ENCODE results near the gene IER3IP1.
"Not testable (repeated sequence)": the region's sequence is repeated elsewhere in the genome, so short reads cannot be mapped to it uniquely, and the experiment has no call there.

The IER3IP1 gene, protein sequence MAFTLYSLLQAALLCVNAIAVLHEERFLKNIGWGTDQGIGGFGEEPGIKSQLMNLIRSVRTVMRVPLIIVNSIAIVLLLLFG

DNA sequence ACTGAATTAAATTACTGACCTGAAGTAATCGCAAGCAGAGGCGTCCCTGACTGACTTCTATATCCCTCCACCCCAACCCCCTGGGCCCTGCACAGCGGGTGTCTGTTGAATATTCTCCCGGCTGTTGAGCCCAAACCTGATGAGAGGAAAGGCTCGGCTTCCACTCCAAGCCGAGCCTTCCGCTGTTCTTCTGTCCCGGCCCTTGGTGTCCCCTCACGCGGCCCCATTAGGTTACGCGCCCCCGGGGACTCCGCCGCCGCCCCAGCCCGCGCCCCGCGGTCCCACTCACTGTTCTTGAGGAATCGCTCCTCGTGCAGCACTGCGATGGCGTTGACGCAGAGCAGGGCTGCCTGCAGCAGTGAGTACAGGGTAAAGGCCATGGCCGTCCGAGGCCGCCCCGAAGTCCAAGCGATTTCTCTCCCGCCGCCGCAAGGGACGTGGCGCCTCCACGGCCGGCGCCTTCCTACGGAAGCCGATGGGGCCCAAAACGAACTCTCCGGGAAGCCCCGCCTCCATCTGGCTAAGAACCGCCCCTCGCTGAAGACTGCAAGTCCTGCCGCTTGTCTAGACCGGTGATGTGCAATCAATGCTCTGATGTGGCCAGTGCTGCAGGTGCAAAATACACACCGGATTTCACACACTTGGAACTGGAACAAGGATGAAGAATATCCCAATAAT lies at the start of gene IER3IP1:
TSS of gene IER3IP1 (minus strand) at position 467 of the 678 bp plus-strand sequence. CDS start at position 380, 87 bp downstream.
- DNase-seq (ENCODE audit: low read depth in 2 of 2), result peak; percentile 73 to 76

DNA sequence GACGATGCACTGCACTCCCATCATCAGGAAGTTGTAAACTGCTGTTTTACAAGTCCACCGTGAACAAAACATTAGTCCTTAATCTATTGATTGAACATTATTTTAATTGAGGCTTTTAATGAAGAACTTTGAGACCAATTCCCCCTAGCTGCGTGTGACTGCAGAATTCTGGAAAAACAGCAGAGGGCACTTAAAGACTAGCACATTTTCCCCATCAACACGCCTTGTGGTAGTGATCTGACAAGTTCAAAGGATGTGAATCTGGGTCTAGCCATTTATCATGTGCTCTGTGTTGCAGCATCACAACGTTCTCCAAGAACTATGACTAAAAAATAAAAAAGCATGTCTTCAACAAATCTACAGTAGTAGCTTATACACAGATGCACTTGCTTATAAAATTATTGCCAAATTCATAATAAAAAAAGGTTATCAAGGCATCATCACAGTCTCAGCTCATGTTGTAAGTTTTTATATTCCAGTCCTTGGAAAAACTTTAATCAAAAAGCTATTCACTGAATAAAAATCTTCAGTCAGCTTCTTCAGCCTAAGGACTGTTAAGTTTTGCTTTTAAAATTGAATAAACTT lies 39.5 kb upstream of the IER3IP1 start:
- no peak for DNase-seq (ENCODE audit: low read depth in 2 of 2)

DNA sequence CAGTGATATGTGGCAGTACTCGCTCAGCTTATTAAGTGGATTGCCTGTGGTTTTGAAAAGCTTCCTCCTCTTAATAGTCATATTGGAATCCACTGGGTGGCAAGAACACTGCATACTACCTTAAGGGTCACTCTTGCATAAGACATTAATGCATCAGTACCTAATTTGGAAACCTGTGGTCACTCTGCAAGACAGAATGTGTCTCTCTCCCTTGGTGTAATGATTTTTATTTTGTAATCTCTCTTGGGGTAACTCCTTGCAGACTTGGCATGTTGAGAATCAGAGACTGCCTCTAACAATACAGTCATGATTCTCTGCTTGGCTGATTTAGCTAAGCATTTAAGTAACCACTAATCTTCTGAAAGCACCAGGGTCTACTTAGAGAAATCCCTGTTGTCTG lies 33.0 kb upstream of the IER3IP1 start:
- DNase-seq (ENCODE audit: low read depth in 2 of 2), result no peak

DNA sequence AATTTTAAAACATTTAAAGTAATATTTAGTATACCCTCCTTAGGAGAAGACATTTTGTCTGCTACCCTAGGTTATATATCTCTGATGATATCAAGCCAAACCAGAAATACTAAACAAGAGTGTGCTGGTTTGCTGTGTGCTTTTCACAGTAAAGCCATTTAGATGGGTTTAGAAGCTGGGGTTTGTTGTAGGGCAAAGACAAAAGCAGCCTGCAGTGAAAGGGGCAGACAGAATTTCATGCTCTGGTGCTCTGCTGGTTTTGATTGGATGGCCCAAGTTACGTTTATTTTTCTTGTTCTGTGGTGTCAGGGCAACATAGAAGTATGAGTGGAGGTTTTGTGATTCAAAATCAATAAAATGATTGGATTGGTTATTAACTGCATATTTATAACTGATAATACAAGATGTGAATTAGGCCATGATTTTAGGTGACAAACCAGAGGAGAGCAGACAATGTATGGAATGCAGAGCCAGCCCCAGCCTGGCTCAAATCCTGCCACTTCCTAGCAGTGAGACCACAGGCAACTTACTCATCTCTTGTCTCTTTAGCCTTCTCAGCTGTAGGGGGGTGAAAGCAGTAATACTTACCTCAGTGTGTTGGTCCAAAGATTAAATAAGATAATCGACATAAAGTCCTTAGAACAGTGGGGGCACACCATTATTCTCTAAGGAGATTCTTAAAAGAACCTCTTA lies 30.9 kb upstream of the IER3IP1 start:
- no peak for DNase-seq (ENCODE audit: low read depth in 2 of 2)

DNA sequence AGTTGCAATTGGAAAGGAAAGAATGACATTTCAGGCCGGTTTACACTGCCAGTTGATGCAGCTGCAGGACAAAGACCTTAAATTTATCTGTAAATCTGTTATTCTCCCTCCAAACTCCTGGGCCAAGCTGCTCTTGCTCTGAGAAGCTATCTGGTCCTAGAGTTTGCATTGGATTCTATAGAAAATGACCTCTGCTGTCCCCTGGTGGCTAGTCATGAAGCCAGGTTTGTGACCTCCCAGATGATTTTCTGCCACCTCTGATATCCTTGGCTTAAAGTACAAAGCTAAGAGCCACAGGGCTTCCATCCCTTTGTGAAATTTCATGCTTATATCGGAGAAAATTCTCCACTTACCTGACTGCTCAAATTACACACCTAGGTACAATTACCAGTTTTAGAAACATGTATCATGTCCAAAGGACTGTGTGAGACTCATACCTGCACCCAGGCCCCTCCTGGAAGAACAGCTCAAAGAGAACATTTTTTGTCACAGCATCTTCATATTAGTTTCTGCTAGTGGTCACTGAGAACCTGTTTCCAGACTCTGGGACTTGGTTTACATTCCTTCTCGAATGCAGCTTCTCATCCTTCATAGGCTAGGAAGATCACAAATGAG lies 28.9 kb upstream of the IER3IP1 start:
- no peak for DNase-seq (ENCODE audit: low read depth in 2 of 2)

DNA sequence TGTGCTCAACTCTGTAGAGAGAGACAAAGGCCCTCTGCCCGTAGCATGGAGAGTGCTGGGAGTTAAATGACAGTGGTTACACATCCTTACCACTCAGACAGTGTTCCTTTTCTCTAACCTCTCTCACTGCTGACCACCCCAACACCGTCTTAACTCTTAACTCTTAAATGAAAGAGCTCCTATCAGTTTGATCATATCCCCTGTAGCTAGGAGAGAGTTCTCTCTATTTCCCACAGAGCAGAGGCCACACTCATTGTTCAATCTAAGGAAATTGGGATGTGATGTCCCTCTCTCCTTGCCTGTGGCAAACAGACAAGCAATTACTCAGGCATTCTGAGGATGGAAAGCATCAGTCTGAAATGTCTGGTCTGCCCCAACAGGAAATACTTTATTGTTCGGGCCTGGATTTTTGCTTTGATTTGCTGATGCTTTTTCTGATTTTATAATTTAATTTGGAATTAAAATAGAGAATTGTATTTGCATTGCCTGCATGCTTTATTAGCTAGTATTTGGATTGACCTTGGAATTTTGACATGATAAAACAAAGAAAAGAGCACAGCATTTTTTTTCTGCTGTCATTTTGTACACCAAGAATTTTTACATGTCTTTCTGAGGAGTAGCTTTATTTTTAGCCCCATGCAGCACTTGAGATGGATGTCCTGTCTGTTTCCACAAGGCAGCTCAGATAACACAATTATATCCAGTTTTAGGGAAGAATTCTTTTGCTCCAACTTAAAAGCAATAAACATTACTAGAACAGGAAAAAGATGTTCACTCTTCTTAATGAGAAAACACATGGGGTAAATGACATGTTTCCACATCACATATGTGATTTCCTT lies 27.7 kb upstream of the IER3IP1 start:
- DNase-seq (ENCODE audit: low read depth in 2 of 2), result no peak

DNA sequence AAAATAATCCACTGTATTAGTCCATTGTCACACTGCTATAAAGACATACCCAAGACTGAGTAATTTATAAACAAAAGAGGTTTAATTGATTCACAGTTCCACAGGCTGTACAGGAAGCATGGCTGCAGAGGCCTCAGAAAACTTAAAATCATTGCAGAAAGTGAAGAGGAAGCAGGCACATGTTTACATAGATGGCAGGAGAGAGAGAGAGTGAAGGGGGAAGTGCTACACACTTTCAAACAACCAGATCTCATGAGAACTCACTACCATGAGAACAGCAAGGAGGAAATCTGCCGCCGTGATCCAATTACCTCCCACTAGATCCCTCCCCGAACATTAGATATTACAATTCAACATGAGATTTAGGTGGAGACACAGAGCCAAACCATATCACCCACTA lies 19.8 kb upstream of the IER3IP1 start:
- not testable (repeated sequence) for DNase-seq (ENCODE audit: low read depth in 2 of 2)

DNA sequence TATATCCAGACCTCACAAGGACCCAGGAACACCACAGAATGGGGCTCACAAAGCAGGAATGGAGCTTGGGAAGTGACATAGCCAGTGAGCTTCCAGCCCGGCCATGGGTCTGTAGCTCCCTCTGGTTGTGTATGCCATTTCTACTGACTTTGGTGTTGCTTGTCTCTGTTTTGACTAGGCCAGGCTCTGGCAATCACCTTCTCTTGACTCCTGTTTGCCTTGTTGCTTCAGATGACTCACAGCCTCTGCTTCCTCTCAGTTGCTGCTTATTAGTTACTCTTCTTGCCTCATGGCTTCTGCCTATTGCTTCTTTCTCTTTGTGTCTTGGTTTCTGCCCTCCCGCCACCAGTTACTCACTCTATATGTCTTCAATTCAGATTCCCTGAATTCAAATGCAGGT lies 15.8 kb upstream of the IER3IP1 start:
- DNase-seq (ENCODE audit: low read depth in 2 of 2), result no peak

DNA sequence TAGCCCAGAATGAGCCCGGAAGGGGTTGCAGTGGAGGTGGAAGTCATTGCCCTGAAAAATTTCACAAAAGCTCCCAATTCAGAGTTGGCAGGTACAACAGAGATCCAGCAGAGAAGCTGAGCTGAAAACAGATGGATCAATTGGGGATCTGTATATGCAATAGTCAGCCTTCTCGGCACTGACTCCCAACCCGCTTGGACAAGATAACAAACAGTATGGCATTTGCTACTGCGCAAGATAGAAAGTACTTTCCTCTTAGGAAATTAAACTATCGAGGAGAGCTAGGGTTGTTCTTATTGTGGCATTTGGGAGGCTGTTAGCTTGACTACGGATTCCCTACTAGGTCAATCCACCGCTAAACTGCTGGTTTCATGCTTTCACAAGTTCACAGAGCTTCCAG lies 11.6 kb upstream of the IER3IP1 start:
- no peak for DNase-seq (ENCODE audit: low read depth in 2 of 2)

DNA sequence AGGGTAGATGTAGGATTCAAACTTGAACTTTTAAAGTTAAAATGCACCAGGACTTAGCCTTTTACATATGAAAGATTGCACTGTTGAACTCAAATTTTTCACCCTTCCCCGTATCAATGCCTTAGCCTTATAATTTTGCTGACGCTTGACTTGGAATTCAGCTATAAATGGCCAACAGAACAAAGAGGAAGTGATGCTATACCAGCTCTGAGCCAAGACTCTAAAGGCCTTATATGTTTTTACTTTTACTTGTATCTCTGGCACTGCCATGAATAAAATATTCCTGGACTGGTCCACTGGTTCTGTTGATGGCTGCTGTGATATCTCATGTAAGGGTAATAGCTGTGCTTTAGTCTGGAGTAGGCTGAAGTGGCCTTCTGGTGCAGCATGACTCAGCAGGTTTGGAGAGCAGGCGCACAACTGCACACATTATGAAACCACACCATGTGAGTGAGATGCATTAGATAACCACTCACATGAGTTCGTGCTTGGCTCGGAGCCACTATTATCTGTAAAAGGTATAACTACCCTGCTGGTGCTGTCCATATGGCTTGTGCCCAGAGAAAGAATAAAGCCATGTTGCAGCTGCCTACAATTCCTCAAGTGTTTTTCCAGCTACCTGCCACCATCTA lies 8.4 kb upstream of the IER3IP1 start:
- DNase-seq (ENCODE audit: low read depth in 2 of 2), result no peak

DNA sequence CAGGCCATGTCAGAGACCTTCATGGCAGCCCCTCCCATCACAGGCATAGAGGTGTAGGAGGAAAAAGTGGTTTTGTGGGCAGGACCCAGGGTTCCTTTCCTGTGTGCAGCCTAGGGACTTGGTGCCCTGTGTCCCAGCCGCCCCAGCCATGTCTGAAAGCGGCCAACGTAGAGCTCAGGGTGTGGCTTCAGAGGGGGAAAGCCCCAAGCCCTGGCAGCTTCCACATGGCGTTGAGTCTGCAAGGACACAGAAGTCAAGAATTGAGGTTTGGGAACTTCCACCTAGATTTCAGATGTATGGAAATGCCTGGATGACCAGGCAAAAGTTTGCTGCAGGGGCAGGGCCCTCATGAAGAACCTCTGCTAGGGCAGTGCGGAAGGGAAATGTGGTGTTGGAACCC lies 6.0 kb upstream of the IER3IP1 start:
- not testable (repeated sequence) for DNase-seq (ENCODE audit: low read depth in 2 of 2)

DNA sequence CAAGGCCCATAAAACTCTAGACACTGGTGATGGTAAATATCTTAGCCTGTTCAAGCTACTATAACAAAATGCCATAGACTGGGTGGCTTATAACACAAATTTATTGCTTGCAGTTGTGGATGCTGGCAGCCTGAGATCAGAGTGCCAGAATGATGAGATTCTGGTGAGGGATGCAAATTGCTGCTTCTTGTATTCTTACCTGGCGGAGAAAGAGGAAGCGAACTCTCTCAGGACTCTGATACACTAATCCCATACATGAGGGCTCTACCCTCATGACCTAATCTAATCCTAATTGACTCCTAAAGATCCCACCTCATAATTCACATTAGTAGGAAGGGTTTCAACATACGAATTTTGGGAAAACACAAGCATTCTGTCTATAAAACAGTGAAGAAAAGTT lies 4.6 kb upstream of the IER3IP1 start:
- no peak for DNase-seq (ENCODE audit: low read depth in 2 of 2)

DNA sequence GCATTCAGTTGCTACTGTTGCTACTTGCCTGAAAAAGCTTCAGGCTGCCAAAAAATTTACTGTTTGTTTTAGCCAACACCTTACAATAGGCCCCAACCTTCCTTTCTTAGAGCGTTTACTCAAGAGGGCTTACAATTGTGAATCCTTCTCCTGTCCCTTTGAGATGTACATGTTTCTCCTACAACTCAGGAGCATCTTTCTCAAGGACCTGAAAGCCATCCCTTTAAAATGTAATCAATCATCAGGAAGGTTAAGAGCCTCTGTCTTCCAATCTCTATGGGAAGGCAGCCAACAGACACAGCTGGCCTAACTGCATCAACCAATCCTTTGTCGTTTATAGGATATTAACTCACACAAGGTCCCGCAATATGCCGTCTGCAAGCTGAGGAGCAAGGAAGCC lies 3.4 kb upstream of the IER3IP1 start:
- DNase-seq (ENCODE audit: low read depth in 2 of 2), result no peak

DNA sequence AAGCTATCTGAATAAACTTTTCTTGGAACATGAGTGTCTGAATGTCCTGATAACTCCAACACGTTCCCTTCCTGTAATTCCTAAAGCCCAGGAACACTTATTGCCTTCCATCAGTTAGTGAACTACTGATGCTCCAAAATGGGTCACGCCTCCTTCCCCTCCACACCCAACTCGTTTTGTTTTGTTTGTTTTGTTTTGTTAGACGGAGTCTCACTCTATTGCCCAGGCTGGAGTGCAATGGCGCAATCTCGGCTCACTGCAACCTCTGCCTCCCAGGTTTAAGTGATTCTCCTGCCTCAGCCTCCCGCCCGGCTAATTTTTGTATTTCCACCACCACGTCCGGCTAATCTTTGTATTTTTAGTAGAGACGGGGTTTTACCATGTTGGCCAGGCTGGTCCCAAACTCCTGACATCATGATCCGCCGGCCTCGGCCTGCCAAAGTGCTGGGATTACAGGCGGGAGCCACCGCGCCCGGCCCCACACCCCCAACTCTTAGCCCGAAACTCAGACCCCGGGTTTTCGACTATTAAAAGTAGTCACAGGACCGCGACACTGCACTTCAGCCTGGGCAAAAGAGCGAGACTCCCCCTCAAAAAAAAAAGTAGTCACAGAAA lies 774 bp downstream of the IER3IP1 start:
- DNase-seq (ENCODE audit: low read depth in 2 of 2), result no peak

DNA sequence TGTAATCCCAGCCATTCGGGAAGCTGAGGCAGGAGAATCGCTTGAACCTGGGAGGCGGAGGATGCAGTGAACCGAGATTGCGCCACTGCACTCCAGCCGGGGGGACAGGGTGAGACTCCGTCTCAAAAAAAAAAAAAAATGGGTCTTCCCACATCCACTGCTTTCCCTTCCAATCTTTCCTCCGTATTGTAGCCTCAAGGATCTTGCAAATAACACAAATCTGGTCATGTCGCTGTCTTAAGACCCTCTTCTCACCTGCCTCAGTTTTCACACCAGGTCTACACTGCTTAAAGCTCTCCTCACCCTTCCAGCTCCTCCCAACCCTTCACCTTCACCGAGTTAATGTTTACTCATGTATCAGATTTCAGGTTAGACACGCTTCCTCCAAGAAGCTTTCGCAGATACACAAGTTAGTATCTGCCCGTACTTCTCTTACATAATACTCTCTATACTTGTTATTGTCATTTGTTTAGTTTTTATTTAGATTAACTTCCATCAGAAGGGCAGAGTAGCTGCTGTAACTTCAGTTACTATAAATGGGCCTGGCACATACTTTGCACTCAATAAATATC lies 1.5 kb downstream of the IER3IP1 start:
- DNase-seq (ENCODE audit: low read depth in 2 of 2), result no peak

DNA sequence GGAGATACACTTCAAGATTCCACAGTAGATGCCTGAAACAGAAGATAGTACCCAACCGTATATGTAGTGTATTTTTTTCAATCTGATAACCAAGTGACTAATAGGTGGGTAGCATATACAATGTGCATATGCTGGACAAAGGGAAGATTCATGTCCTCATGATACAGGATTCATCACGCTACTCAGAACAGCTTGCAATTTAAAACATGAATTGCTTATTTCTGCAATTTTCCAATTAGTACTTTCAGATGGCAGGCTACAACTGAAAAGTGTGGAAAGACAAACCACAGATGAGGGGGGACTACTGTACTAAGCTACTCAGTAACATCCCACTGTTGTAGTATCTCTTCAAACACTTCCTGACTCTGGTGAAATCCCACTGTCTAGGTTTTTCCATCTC lies 3.7 kb downstream of the IER3IP1 start:
- no peak for DNase-seq (ENCODE audit: low read depth in 2 of 2)

DNA sequence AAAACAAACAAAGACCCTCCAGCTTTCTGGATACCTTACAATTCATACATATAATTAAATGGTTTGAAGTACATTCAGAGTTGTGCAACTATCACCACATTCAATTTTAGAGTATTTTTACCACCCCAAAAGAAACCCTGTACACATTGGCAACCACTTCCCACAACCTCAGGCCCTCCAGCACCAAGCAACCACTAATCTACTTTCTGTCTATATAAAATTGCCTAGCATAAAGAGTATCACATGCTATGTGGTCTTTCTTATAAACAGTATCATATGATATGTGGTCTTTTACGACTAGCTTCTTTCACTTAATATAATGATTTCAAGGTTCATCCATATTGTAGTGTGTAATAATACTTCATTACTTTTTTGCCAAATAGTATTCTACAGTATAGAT lies 7.3 kb downstream of the IER3IP1 start:
- no peak for DNase-seq (ENCODE audit: low read depth in 2 of 2)

DNA sequence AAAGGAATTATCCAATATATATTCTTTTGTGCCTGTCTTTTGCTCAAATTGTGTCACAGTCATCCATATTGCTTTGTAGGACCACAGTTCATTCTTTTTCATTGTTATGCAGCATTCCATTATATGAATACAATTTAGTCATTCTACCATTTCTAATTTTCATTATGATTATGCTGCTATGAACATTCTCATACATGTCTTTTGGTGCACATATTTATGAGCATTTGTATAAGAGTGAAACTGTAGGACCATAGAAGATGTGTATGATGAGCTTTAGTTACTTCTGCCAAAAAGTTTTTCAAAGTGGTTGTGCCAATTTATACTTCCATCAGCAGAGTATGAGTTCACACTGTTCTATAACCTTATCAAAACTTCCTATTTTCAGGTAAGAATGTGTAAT lies 7.7 kb downstream of the IER3IP1 start:
- no peak for DNase-seq (ENCODE audit: low read depth in 2 of 2)

DNA sequence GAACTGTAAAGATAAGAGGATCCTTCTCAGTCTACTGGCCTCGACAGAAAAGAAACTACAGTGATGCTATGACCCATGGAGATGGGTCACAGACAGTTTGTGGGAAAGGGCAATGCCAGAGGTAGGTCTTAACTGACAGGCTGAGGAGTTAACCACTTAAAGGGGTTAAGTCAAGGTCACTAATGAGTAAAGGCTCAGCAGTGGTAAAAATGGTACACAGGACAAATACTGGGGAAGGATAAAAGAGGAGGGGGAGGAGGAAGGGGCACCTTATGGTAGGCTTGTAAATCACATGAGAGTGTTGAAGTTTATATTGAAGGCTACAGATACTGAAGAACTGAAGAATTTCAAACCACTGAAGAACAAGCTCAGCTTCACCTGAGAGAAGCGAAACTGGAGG lies 9.9 kb downstream of the IER3IP1 start:
- no peak for DNase-seq (ENCODE audit: low read depth in 2 of 2)

DNA sequence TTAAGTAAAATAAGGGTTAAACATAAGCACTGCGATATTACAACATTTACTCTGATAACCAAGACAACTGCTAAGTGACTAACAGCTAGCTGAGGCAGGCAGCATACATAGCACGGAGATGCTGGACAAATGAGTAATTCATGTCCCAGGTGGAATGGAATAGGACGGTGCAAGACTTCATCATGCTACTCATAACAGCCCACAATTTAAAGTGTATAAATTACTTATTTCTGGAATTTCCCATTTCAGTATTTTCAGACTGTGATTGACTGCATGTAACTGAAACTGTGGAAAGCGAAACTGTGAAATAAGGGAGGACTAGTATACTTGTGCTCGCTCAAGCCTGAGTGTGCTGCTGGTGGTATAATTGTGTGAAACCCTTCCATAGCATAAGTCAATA lies 12.9 kb downstream of the IER3IP1 start:
- DNase-seq (ENCODE audit: low read depth in 2 of 2), result no peak
